CD4-positive, alpha-beta T cell treated with Interleukin-4 for 4 hours (primary cell): ENCODE data around the gene SCN1B.
"Not testable (repeated sequence)": the region's sequence is repeated elsewhere in the genome, so short reads cannot be mapped to it uniquely, and the experiment has no call there.

Experiments used
- DNase-seq: peaks from one replicate; pipeline ENCODE4 v3.0.0-alpha.2; 2020

The SCN1B gene

DNA sequence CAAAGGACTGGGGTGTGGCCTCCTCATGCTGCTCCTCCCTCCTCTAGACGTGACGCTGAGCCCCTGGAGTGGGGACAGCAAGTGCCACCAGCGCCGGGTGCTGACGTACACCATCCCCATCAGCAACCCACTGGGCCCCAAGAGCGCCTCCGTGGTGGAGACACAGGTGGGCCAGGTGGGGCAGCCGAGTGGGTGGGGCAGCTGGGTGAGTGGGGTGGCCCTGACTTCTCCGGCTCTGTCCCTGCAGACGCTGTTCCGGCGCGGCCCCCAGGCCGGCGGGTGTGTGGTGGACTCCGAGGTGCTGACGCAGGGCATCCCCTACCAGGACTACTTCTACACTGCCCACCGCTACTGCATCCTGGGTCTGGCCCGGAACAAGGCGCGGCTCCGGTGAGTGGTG is 11.1 kb upstream of the SCN1B start:
- no peak for DNase-seq

- no peak for DNase-seq
Observed at GRCh38 chr19:35021016-35021415, 9.3 kb upstream of the SCN1B start.

GRCh38 chr19:35021596-35021995 is 8.7 kb upstream of the SCN1B start:
- no peak for DNase-seq

DNA sequence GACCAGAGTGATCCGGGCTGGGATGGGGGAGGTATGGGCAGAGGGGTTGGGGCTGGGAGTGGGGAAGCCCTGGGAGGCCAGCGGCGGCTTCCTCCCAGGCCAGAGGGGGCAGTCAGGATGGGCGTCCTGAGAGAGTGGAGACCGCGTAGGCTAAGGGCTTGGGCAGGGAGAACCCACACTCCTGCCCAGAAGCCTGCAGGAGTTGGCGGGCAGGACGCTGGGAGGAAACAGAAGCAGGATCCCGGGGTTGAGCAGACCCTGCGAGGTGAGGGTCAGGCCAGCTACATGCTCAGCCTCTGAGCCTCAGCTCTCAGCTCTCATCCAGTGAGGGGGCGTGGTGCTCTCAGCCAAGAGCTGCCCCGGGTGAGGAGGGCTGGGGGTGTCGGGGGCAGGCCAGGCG is 7.8 kb upstream of the SCN1B start:
- no peak for DNase-seq

DNA sequence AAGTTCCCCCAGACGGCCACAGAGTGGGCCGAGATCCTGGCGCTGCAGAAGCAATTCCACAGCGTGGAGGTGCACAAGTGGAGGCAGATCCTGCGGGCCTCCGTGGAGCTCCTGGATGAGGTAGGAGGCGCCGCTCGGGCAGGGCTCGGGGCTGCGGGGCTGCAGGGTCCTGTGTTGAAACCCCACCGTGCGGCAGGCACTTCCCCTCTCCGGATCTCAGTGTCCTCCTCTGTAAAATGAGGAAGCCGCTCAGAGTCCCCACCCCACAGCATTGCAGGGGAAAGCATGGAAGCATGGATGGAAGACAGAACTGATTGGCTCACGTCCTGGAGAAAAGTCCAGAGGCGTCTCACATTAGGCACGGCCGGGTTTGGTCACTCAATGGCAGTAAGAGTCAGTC is 6.8 kb upstream of the SCN1B start:
- DNase-seq, result no peak

DNA sequence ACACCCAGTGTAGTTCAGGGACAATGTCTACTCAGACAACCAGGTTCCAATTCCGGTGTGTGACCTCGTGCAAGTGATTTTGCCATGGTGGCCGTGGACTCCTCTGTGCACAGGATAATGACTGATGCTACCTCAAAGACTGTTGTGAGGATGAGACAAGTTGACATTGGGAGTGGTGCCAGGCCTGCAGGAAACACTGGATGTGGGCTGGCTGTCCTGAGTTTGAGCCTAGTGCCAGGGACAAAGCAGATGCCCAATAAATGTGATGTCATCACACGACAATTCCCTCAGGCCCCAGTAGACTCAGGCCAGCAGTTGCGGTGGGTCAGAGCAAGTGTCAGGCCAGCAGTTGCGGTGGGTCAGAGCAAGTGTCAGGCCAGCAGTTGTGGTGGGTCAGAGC is 6.2 kb upstream of the SCN1B start:
- DNase-seq, result no peak

DNA sequence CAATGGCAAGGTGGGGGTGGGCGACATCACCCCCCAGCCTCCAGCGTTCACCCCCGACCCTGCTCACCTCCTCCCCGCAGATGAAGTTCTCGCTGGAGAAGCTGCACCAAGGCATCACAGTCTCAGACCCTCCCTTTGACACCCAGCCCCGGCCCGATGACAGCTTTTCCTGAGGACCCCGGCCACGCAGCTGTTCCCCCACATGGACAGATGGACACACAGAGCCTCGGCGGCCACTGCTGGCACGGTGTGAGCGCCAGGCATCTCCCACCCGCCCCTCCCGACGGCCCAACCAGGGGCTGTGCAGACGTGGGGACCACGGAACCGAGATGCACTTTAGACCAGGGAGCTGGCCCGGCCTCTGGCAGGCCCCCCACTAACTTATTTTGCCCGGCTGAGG is 4.3 kb upstream of the SCN1B start:
- DNase-seq, result no peak

GRCh38 chr19:35026418-35026817 is 3.9 kb upstream of the SCN1B start:
- no peak for DNase-seq

DNA sequence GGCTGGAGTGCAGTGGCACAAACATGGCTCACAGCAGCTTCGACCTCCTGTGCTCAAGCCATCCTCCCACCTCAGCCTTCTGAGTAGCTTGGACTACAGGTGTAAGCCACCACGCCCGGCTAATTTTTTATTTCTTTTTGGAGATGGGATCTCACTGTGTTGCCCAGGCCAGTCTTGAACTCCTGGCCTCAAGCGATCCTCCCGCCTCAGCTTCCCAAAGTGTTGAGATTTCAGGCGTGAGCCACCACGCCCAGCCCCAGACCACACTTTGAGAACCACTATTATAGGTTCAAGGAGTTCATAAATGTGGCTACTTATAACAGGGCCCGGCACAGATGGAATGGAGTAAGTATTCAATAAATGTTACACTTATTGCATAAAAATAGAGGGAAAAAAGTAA is 3.3 kb upstream of the SCN1B start:
- DNase-seq, result no peak

- no peak for DNase-seq
Observed at GRCh38 chr19:35027851-35028599, 2.2 kb upstream of the SCN1B start.

DNA sequence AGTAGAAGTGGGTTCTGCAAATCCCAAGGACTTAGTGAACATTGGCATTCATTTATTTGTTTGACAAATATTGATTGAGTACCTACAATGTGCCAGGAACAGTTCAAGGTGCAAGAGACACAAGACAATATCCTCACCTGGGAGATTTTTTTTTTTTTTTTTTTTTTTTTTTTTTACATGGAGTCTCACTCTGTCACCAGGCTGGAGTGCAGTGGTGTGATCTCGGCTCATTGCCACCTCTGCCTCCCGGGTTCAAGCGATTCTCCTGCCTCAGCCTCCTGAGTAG is 1.7 kb upstream of the SCN1B start:
- DNase-seq, result not testable (repeated sequence)

DNA sequence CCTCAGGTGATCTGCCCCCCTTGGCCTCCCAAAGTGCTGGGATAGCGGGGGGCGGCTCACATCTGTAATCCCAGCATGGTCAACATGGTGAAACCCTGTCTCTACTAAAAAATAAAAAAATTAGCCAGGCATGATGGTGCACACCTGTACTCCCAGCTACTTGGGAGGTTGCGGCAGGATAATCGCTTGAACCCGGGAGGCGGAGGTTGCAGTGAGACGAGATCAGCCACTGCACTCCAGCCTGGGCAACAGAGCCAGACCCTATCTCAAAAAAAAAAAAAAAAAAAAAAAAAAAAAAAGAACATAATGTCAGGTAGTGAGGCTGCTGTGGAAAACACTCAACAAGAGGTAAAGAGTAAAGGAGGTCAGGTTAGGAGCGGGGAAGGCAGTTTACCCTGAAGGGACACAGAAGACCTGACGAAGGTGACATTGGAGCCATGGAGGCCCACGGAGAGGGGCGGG is 964 bp upstream of the SCN1B start:
- not testable (repeated sequence) for DNase-seq

DNA sequence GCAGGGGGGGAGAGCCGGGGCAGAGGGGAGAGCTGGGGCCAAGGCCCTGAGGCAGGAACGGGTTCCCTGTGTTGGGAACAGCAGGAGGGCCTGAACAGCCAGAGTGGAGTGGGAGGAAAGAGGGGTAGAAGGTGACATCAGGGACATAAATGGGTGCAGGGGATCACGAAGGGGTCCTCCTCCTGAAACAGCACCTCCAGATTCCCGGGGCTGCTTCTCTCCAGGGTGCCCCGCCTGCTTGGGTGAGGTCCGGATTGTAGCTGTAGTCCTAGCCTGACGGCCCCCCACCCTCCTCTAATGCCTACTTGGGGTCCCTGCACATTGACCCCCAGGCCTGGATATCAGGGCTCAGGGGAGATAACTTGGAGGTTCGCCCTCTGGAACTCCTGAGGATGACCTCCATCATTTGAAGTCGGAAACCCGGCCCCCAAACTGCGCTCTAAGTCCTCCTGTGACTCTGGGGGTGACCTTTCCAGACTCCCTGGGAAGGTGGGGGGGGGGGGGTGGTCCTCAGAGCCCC is 473 bp upstream of the SCN1B start:
- no peak for DNase-seq

- no peak for DNase-seq
Observed at GRCh38 chr19:35031072-35031881, 1.0 kb downstream of the SCN1B start.

DNA sequence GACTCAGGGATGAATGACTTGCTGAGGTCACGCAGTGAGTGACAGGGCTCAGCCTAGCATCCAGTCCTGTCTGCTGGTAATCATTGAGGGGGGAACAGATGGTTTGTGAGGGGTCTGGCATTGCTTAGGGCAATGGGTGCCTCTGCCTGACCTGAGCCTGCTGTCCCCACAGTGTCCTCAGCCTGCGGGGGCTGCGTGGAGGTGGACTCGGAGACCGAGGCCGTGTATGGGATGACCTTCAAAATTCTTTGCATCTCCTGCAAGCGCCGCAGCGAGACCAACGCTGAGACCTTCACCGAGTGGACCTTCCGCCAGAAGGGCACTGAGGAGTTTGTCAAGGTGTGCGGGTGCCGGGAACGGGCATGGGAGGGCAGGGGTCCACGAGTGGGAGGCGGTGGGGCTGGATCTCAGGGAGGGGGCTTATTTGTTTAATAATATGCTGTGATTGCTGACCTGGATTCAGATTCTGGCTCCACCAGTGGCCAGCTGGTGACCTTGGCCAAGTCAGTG is 2.1 kb downstream of the SCN1B start:
- no peak for DNase-seq

DNA sequence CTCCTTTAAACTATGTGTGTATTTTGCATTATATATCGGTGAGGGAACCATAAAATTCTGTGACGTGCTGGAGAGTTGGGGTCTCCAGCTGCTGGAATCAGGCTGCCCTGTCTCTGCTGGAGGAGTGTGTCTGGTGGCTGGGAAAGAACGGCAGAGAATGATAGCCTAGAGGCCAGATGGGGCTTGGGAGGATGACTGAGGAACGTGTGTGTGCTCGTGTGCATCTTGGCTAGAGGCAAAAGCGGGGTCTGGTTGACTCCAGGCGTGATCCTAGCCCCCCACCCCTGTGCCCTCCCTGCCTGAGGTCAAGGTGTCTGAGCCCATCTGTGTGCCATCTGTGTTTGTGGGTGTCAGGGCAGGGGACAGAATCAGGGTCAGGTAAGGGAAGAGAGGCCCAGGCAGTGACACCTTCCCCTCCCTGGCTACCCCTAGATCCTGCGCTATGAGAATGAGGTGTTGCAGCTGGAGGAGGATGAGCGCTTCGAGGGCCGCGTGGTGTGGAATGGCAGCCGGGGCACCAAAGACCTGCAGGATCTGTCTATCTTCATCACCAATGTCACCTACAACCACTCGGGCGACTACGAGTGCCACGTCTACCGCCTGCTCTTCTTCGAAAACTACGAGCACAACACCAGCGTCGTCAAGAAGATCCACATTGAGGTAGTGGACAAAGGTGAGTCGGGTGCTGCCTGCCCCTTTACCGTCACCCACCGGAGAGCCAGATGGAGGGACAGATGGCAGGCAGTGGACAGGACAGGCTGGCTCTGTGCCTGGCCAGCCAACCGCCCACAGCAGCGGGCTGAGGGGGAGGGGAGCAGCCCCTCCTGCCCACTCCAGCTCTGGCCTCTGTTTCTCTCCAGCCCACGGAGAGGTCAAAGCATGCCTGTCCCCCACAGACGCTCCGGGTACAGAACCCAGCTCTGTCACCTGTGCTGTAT is 3.1 kb downstream of the SCN1B start:
- no peak for DNase-seq

GRCh38 chr19:35034005-35034502 is 3.8 kb downstream of the SCN1B start:
- no peak for DNase-seq

DNA sequence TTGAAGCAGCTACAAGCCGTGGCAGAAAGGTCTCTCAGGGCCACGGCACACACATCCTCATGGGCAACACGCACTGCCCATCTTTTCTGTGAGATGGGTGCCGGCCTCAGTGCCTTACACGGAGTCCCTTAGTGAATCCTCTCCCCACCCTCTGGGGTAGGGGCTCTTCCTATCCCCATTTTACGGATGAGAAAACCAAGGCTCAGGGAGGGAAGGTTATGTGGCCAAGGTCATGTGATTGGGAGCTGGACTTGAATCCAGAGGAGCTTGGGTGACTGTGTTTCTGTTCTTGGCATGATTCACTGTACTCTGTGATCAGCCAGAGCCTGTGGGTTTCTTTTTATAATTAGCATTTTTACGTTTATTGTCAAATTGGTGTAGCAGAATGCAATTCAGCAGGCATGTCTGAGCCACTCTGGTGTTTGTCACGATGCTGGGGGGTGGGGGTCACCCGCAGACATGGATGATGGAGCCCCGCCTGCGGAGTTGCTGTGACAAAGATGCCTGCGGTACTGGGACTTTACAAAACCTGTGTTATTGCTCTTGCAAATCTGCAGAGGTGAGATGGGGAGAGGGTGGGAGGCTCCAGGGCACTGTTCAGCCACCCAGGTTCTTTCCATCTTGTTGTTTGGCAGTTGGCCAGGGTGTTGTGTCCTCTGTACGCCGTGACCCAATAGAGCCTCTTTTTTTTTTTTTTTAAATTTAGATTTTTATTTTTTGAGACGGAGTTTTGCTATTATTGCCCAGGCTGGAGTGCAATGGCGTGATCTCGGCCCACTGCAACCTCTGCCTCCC is 4.5 kb downstream of the SCN1B start:
- no peak for DNase-seq

DNA sequence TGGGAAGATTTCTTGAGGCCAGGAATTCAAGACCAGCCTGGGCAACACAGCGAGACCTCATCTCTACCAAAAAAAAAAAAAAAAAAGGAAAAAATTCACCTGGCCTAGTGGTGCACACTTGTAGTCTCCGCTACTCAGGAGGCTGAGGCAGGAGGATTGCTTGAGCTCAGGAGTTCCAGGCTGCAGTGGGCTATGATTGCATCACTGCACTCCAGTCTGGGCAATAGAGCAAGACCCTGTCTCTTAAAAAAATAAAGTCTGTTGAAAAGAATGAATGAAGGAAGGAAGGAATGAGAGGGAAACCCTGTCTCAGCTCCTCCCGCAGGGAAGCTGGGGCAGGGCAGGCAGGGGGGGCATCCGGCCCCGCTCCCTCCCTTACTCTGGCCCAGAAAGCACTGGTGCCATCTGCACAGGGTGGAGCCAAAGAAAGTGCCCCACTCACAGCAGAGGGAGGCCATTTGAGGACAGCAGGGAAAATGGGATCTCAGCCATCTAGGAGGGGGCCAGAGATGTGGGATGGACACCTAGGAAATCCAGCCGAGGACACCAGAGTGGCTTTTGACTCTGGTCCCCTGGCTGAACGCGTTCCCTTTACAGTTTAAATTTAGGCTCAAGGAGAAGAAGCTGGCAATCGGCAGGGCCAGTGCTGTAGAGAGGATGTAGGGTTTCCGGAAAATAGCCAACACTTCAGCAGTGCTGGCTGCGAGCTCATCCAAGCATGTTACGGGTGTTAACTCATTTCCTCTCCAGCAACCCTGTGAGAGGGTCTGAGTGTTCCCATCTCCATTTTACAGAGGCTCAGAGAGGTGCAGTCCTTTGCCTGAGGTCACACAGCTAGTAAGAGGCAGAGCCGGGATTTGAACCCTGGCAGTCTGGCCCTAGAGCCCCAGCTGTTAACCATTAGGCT is 7.7 kb downstream of the SCN1B start:
- no peak for DNase-seq

GRCh38 chr19:35038623-35039512 is 8.6 kb downstream of the SCN1B start:
- no peak for DNase-seq
